ENCODE data around the gene MLF1. TPM values are rescaled to one million over a fixed set of nuclear protein-coding genes. Genes with fewer than 3 reads are reported as not detected.

The MLF1 gene
- total RNA-seq, 4 donors from 2014 or later: 1.3 to 5.9 (median 1.7) TPM

DNA sequence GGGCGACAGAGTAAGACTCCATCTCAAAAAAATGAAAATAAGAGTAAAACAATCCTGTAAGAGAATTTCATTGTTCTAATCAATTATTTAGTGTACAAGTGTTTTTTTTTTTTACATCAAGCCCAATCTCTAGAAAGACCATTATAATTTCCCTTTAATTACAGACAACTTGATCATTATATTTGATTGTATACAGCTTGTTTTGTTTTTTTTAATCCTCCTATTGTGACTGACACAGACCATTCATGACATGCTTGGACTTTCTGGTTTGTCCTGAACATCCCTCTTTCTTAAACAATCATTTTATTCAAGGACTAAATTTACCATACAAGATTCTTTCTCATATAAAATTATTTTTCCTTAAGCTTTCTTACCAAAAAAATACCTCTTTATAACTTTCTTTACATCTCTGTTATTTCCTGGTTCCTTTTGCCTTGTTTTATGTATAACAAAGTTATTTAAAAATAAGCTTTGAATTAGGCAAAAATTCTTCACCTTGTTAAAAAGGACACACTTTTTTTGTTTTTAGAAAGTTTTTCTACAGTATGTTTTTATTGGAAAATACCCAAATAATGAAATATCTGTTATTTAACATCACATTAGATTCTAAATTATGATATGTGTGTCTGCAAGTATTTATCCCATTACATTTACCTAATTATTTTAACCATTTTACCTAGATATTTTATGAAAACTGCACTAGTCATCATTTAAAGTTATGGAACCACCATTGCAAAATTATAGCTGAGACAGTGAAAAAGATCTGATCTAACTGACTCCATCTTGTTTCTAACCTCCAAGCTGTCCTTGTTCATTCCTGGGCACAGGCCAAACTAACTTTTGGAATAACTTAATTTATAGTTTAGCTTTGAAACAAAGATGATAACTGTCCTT, 47.2 kb downstream of the MLF1 start:
- no peak overlapping the region for H3K27ac ChIP-seq
- H3K9me3 ChIP-seq: peaks cover 0 to 27% (median 4%) of the 10 kb centered on the region in 3 donors
- no peaks in the 10 kb centered on the region for H3K27me3 ChIP-seq
- DNase-seq: no peak
- WGBS, 2 donors: 40 to 43% methylated on average over 1 of the region's 1 CpG
- intact Hi-C loops (cut with DNase I): no loop called here
- H3K36me3 ChIP-seq: no peaks in the 10 kb centered on the region
- no peaks in the 10 kb centered on the region for H3K4me1 ChIP-seq
- no peak for TF ChIP-seq POLR2A (IDR thresholded peaks at IDR 0.05)
- TF ChIP-seq, protein P1, sequence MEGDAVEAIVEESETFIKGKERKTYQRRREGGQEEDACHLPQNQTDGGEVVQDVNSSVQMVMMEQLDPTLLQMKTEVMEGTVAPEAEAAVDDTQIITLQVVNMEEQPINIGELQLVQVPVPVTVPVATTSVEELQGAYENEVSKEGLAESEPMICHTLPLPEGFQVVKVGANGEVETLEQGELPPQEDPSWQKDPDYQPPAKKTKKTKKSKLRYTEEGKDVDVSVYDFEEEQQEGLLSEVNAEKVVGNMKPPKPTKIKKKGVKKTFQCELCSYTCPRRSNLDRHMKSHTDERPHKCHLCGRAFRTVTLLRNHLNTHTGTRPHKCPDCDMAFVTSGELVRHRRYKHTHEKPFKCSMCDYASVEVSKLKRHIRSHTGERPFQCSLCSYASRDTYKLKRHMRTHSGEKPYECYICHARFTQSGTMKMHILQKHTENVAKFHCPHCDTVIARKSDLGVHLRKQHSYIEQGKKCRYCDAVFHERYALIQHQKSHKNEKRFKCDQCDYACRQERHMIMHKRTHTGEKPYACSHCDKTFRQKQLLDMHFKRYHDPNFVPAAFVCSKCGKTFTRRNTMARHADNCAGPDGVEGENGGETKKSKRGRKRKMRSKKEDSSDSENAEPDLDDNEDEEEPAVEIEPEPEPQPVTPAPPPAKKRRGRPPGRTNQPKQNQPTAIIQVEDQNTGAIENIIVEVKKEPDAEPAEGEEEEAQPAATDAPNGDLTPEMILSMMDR (IDR thresholded peaks at IDR 0.05): no peak
- no peak overlapping the region for H3K4me3 ChIP-seq

DNA sequence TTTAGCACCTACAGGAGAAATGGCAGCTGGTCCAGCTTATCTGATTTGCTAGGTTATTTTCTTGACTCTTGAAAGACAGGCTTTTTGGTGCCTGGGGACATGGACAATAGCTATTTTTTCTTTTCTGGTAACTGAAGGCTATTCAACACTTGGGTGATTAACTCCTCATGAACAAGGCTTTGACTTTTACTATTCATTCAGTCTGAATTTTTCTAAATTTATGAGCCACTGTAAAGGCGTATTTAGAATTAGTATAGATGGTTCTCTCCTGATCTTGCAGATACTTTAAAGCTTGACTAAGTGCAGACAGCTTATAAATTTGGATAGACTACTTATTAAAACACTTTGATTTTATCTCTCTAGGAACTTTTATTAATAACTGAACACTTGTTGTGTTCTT, 54.9 kb downstream of the MLF1 start:
- intact Hi-C loops (cut with DNase I): no loop called here
- Histone ChIP-seq H3K27me3 (no peaks in the 10 kb centered on the region), H3K36me3 (no peaks in the 10 kb centered on the region), H3K9me3 (peaks cover 0 to 10% (median 0%) of the 10 kb centered on the region in 3 donors), H3K4me1 (no peaks in the 10 kb centered on the region), H3K27ac (no peak overlapping the region), H3K4me3 (no peak overlapping the region)
- no peak for DNase-seq
- TF ChIP-seq POLR2A (IDR thresholded peaks at IDR 0.05): no peak
- TF ChIP-seq, protein P1 (IDR thresholded peaks at IDR 0.05): no peak
- 0 to 71% methylated on average over 1 of the region's 1 CpG for WGBS, 2 donors

GRCh38 chr3:158631981-158632380, 61.0 kb downstream of the MLF1 start:
- Histone ChIP-seq H3K4me3 (no peak overlapping the region), H3K9me3 (no peaks in the 10 kb centered on the region), H3K36me3 (no peaks in the 10 kb centered on the region), H3K27me3 (no peaks in the 10 kb centered on the region), H3K27ac (no peak overlapping the region), H3K4me1 (no peaks in the 10 kb centered on the region)
- DNase-seq: no peak
- intact Hi-C loops (cut with DNase I): no loop called here
- TF ChIP-seq POLR2A (IDR thresholded peaks at IDR 0.05): no peak
- TF ChIP-seq, protein P1 (IDR thresholded peaks at IDR 0.05): no peak

GRCh38 chr3:158640646-158641045, 69.7 kb downstream of the MLF1 start:
- no peak overlapping the region for H3K27ac ChIP-seq
- WGBS, 2 donors: 78 to 82% methylated on average over 7 of the region's 7 CpGs
- intact Hi-C loops (cut with DNase I): no loop called here

GRCh38 chr3:158642005-158642404, 71.0 kb downstream of the MLF1 start:
- H3K27me3 ChIP-seq: no peaks in the 10 kb centered on the region
- H3K4me1 ChIP-seq: peaks cover 0 to 23% (median 7%) of the 10 kb centered on the region in 3 donors
- peaks cover 0 to 12% (median 0%) of the 10 kb centered on the region in 3 donors for H3K36me3 ChIP-seq
- 82 to 92% methylated on average over 7 of the region's 7 CpGs for WGBS, 2 donors
- intact Hi-C loops (cut with DNase I): no loop called here
- TF ChIP-seq POLR2A (IDR thresholded peaks at IDR 0.05): no peak
- TF ChIP-seq, protein P1 (IDR thresholded peaks at IDR 0.05): no peak
- no peak overlapping the region for H3K4me3 ChIP-seq
- H3K9me3 ChIP-seq: no peaks in the 10 kb centered on the region
- DNase-seq: no peak
- no peak overlapping the region for H3K27ac ChIP-seq

More at GRCh38 chr3:158640646-158641045, 69.7 kb downstream of the MLF1 start:
- Histone ChIP-seq H3K4me3 (no peak overlapping the region), H3K9me3 (no peaks in the 10 kb centered on the region), H3K27me3 (no peaks in the 10 kb centered on the region), H3K36me3 (no peaks in the 10 kb centered on the region), H3K4me1 (peaks cover 0 to 9% (median 5%) of the 10 kb centered on the region in 3 donors)
- DNase-seq: no peak
- TF ChIP-seq POLR2A (IDR thresholded peaks at IDR 0.05): no peak
- TF ChIP-seq, protein P1 (IDR thresholded peaks at IDR 0.05): no peak
